SK-N-SH (cell line): ENCODE measurements around the gene GRIK3.

Experiments used
- CTCF ChIP-seq: fragments of 200-600 bp; sonication (generic); IDR thresholded peaks from 2 replicates; pipeline ENCODE4 v1.6.1; 2017; ENCODE audit warnings: antibody characterized with exemption, mild to moderate bottlenecking, moderate library complexity
- EP300 ChIP-seq, 2 experiments: IDR thresholded peaks; 2 replicates each; pipeline versions ENCODE4 v1.4.0 to v1.6.1; 2012; ENCODE audit warnings: borderline replicate concordance in 1 of 2, low read depth in 1 of 2, low read length in 1 of 2
- EZH2phosphoT487 ChIP-seq: fragments of 200-600 bp; sonication (generic); IDR thresholded peaks from 2 replicates; pipeline ENCODE4 v1.6.1; 2017; ENCODE audit warnings: low read depth, mixed run types, mild to moderate bottlenecking, antibody characterized with exemption, moderate library complexity, borderline replicate concordance
- FOSL2 ChIP-seq: IDR thresholded peaks from 2 replicates; pipeline ENCODE4 v1.4.0; 2012; ENCODE audit warnings: low read depth, mild to moderate bottlenecking, moderate library complexity, borderline replicate concordance
- GATA2 ChIP-seq: sonication (generic); formaldehyde crosslinking; IDR thresholded peaks from 2 replicates; pipeline ENCODE4 v1.5.0; 2020; ENCODE audit warnings: mild to moderate bottlenecking, missing genetic modification reagents
- JUND ChIP-seq: IDR thresholded peaks from 2 replicates; pipeline ENCODE4 v1.4.0; 2012
- POLR2AphosphoS5 ChIP-seq: IDR thresholded peaks from 2 replicates; pipeline ENCODE4 v1.6.1; 2012; ENCODE audit warnings: low read depth, low read length
- RCOR1 ChIP-seq: fragments of 150-350 bp; IDR thresholded peaks from 2 replicates; pipeline ENCODE4 v1.6.1; 2017; ENCODE audit warnings: antibody characterized with exemption, low read length
- REST ChIP-seq: IDR thresholded peaks from 2 replicates; pipeline ENCODE4 v1.6.1; 2012; ENCODE audit warnings: mild to moderate bottlenecking, low read depth, low read length, moderate library complexity
- RFX5 ChIP-seq: IDR thresholded peaks from 2 replicates; pipeline ENCODE4 v1.6.1; 2012; ENCODE audit warnings: mild to moderate bottlenecking, improper control_type of control experiment, low read length
- TAF1 ChIP-seq: IDR thresholded peaks from 2 replicates; pipeline ENCODE4 v1.6.1; 2012; ENCODE audit warnings: low read depth, mild to moderate bottlenecking, low read length, moderate library complexity, borderline replicate concordance
- TCF12 ChIP-seq: IDR thresholded peaks from 2 replicates; pipeline ENCODE4 v1.4.0; 2012
- USF2 ChIP-seq: fragments of 150-350 bp; IDR thresholded peaks from 2 replicates; pipeline ENCODE4 v1.6.1; 2017; ENCODE audit warnings: antibody characterized with exemption, low read length, low read depth, borderline replicate concordance
- YY1 ChIP-seq: IDR thresholded peaks from 2 replicates; pipeline ENCODE4 v1.4.0; 2012; ENCODE audit warnings: low read depth, mild to moderate bottlenecking

GRCh38 chr1:36825226-36825625, 209.1 kb downstream of the GRIK3 start:
- TF ChIP-seq JUND (no peak), EP300 (IDR thresholded peaks at IDR 0.05; ENCODE audit: borderline replicate concordance in 1 of 2, low read depth in 1 of 2, low read length in 1 of 2) (no peak), CTCF (no peak), REST (no peak), GATA2 (no peak), RCOR1 (no peak), FOSL2 (no peak), RFX5 (no peak), EZH2phosphoT487 (no peak), TAF1 (no peak), USF2 (no peak), TCF12 (no peak), YY1 (no peak), POLR2AphosphoS5 (no peak)
